HG02610 (cell line): ENCODE data around the gene ERC2.

Experiments used
- ATAC-seq: cut with Tn5 transposase; IDR thresholded peaks from one replicate; pipeline ENCODE4 v1.9.1; 2021; ENCODE audit warnings: mild to moderate bottlenecking, moderate library complexity; ENCODE audit not compliant: unreplicated experiment

ERC2 gene

GRCh38 chr3:55471084-55471483 is 997.2 kb downstream of the ERC2 start:
- no peak for ATAC-seq

DNA sequence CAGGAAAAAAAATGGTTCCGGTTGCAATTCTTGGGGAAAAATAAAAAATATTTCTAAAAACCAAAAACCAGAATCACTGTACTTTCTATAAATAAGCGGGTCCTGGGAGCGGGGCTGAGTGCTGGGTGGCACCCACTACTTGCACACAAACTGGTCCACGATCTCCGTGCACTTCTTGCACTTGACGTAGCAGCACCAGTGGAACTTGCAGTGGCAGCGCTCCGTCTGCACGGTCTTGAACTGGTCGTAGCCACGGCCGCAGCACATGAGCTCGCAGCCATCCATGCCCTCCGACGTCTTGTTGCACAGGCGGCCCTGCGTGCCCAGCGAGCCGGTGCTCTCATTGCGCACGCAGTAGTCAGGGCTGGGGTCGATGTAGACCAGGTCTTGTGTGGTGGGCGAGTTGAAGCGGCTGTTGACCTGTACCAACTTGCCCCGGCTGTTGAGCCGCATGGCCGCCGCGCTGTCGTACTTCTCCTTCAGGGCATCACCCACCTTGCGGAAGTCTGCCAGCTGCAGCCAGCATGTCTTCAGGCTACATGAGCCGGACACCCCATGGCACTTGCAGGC is 998.2 kb downstream of the ERC2 start:
- no peak for ATAC-seq

DNA sequence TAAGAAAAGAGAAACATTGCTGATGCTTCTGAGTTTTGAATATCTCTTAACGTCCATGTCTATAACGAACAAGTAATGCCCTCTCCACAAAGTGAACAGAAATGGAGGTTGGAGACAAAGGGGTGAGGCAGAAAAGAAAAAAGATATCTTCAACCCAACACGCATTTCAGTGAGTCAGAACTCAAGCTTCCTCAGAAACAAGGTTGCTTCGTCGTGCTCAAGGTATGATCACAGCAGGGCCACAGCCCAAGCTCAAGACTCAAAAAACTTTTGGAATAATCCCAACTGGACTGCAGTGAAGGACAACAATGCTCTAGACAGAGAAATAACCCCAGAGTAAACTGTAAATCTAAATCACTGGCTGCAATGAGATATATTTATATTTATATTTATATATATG is 1000.0 kb downstream of the ERC2 start:
- ATAC-seq: no peak

DNA sequence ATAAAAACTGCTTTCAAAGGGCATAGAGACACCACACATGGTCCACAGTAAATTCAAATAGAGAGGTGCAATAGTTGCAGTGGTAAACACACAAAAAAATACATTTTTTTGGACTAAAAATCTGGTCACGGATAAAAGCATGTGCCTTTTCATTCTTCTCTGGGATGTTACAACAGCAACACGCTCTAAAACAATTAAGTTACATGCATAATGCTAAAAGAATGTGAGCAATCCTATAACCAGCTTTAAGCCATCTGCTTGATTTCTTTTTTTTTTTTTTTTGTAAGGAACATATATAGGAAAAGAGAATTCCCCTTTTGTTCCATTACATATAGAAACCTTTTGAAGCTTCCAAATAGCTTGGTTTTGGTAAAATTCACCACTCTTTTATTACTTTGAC is 1001.2 kb downstream of the ERC2 start:
- ATAC-seq: no peak

GRCh38 chr3:55466526-55466925 is 1001.7 kb downstream of the ERC2 start:
- no peak for ATAC-seq

DNA sequence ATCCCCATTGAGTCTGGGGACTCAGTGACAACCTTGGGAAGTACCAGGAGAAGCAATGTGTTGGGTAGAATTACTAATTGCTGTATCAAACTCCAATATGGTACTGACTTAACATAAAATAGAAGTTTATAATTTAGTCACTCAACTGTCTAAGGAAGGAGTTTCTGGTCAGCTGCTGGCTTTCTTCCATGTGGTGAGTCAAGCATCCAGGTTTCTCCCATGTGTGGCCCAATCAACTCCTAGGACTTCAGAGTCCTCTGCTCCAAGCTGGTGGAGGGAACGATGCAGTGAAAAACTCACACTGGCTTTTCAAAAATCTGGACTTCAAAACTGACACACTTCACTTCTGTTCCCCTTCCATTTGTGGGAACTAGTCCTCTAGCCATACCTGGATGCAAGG is 1006.4 kb downstream of the ERC2 start:
- ATAC-seq: no peak

DNA sequence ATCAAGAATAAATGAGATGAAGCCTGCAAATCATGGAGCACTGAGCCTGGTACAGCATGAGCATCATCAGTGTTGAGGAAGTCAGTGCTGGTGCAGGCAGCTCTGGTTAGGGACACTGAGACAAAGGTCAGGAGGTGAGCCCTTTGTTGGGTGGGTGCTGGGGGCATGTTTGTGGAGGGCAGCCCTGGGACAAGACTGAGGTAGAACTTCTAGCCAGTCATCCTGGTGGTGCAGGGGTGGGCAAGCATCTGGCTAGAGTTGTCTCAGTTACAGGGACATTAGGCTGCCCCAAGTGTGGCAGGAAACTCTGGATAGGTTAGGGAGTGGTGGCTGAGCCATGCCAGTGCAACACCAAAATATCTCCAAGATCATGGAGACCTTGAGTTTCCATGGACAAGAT is 1008.4 kb downstream of the ERC2 start:
- ATAC-seq: no peak
